HEK293 (cell line): ENCODE measurements around the gene PON1.

Experiments used
- CTCF ChIA-PET: fragments of 350-600 bp; formaldehyde crosslinking; extraction: SDS; loops from one replicate; lab custom pipeline; 2021; ENCODE audit warnings: antibody characterized with exemption; lab: Yijun Ruan, JAX
- POLR2A ChIA-PET: fragments of 300-600 bp; formaldehyde crosslinking; extraction: SDS; loops from one replicate; lab custom pipeline; 2020; ENCODE audit warnings: antibody characterized with exemption, inconsistent platforms; lab: Yijun Ruan, JAX
- H3K27ac ChIP-seq: fragments of 200-500 bp; sonication (Bioruptor generic); 2 replicates; pipeline ENCODE4 v1.5.1; 2014; ENCODE audit warnings: low read depth, low read length, control low read depth, inconsistent platforms; ENCODE audit errors: extremely low read depth
- H3K36me3 ChIP-seq, 2 experiments: fragments of 200-500 bp in 1 of 2; sonication (Bioruptor generic) in 1 of 2; 1 replicate in 1 of 2; 2 replicates in 1 of 2; pipeline ENCODE4 v1.5.1; 2014 to 2017; ENCODE audit warnings: inconsistent platforms in 2 of 2, low read length in 2 of 2; ENCODE audit not compliant: control insufficient read depth in 2 of 2, insufficient read depth in 1 of 2
- H3K4me1 ChIP-seq: fragments of 200-500 bp; sonication (Bioruptor generic); 2 replicates; pipeline ENCODE4 v1.5.1; 2014; ENCODE audit warnings: mild to moderate bottlenecking, low read length, inconsistent platforms; ENCODE audit not compliant: control insufficient read depth, insufficient read depth
- H3K4me3 ChIP-seq: 2 replicates; pipeline ENCODE4 v1.5.1; 2011; ENCODE audit warnings: low read depth, mild to moderate bottlenecking, control low read depth, low read length, moderate library complexity
- H3K9me3 ChIP-seq: fragments of 200-500 bp; sonication (Bioruptor generic); 2 replicates; pipeline ENCODE4 v1.5.1; 2014; ENCODE audit warnings: low read depth, low read length, inconsistent platforms; ENCODE audit not compliant: control insufficient read depth, insufficient read depth
- FEZF1 ChIP-seq: fragments of 450-650 bp; formaldehyde crosslinking; IDR thresholded peaks from 2 replicates; pipeline ENCODE4 v1.5.1; 2016; ENCODE audit warnings: missing biosample characterization, missing genetic modification characterization
- GLIS1 ChIP-seq: fragments of 450-650 bp; formaldehyde crosslinking; IDR thresholded peaks from 2 replicates; pipeline ENCODE4 v1.5.1; 2016; ENCODE audit warnings: missing biosample characterization, missing genetic modification characterization
- GLIS2 ChIP-seq: fragments of 450-650 bp; formaldehyde crosslinking; IDR thresholded peaks from 2 replicates; pipeline ENCODE4 v1.5.1; 2016; ENCODE audit warnings: missing biosample characterization, missing genetic modification characterization
- IKZF3 ChIP-seq: fragments of 450-650 bp; IDR thresholded peaks from 2 replicates; pipeline ENCODE4 v1.5.0; 2018; ENCODE audit warnings: missing biosample characterization, mild to moderate bottlenecking, missing genetic modification characterization, moderate library complexity
- KLF10 ChIP-seq: fragments of 450-650 bp; IDR thresholded peaks from 2 replicates; pipeline ENCODE4 v1.5.1; 2018; ENCODE audit warnings: missing biosample characterization, mild to moderate bottlenecking, missing genetic modification characterization
- OSR2 ChIP-seq: fragments of 450-650 bp; formaldehyde crosslinking; IDR thresholded peaks from 2 replicates; pipeline ENCODE4 v1.5.1; 2016; ENCODE audit warnings: missing biosample characterization, missing genetic modification characterization
- PRDM2 ChIP-seq: fragments of 450-650 bp; formaldehyde crosslinking; IDR thresholded peaks from 2 replicates; pipeline ENCODE4 v1.5.1; 2016; ENCODE audit warnings: missing biosample characterization, missing genetic modification characterization, borderline replicate concordance
- RBAK ChIP-seq: fragments of 450-650 bp; formaldehyde crosslinking; IDR thresholded peaks from 2 replicates; pipeline ENCODE4 v1.5.1; 2016; ENCODE audit warnings: missing biosample characterization, missing genetic modification characterization
- REST ChIP-seq: fragments of 450-650 bp; formaldehyde crosslinking; IDR thresholded peaks from 2 replicates; pipeline ENCODE4 v1.5.1; 2016; ENCODE audit warnings: missing biosample characterization, missing genetic modification characterization
- SETDB1 ChIP-seq: IDR thresholded peaks from one replicate; pipeline ENCODE4 v1.6.1; 2017; ENCODE audit warnings: mild to moderate bottlenecking, low read length, moderate library complexity, mixed read lengths; ENCODE audit not compliant: insufficient read length
- TRIM28 ChIP-seq: IDR thresholded peaks from 2 replicates; pipeline ENCODE4 v1.6.1; 2011; ENCODE audit warnings: low read length, control low read depth, borderline replicate concordance
- ZNF169 ChIP-seq: fragments of 450-650 bp; formaldehyde crosslinking; IDR thresholded peaks from 2 replicates; pipeline ENCODE4 v1.5.1; 2016; ENCODE audit warnings: missing biosample characterization, missing genetic modification characterization
- ZNF18 ChIP-seq: fragments of 450-650 bp; formaldehyde crosslinking; IDR thresholded peaks from 2 replicates; pipeline ENCODE4 v1.5.1; 2016; ENCODE audit warnings: missing biosample characterization, missing genetic modification characterization
- ZNF202 ChIP-seq: fragments of 450-650 bp; formaldehyde crosslinking; IDR thresholded peaks from 2 replicates; pipeline ENCODE4 v1.5.1; 2016; ENCODE audit warnings: missing biosample characterization, missing genetic modification characterization, borderline replicate concordance
- ZNF350 ChIP-seq: fragments of 450-650 bp; formaldehyde crosslinking; IDR thresholded peaks from 2 replicates; pipeline ENCODE4 v1.5.0; 2017; ENCODE audit warnings: missing biosample characterization, mild to moderate bottlenecking, missing genetic modification characterization
- ZNF394 ChIP-seq: fragments of 450-650 bp; formaldehyde crosslinking; IDR thresholded peaks from 2 replicates; pipeline ENCODE4 v1.5.1; 2016; ENCODE audit warnings: missing biosample characterization, missing genetic modification characterization, mild to moderate bottlenecking, moderate library complexity, borderline replicate concordance
- ZNF426 ChIP-seq: fragments of 450-650 bp; formaldehyde crosslinking; IDR thresholded peaks from 2 replicates; pipeline ENCODE4 v1.5.1; 2017; ENCODE audit warnings: missing biosample characterization, missing genetic modification characterization, mild to moderate bottlenecking, inconsistent platforms, moderate library complexity
- ZNF473 ChIP-seq: fragments of 450-650 bp; formaldehyde crosslinking; IDR thresholded peaks from 2 replicates; pipeline ENCODE4 v1.5.1; 2017; ENCODE audit warnings: missing biosample characterization, missing genetic modification characterization
- ZNF48 ChIP-seq: fragments of 450-650 bp; formaldehyde crosslinking; IDR thresholded peaks from 2 replicates; pipeline ENCODE4 v1.5.1; 2016; ENCODE audit warnings: missing biosample characterization, missing genetic modification characterization
- ZNF692 ChIP-seq: fragments of 450-650 bp; formaldehyde crosslinking; IDR thresholded peaks from 2 replicates; pipeline ENCODE4 v1.5.1; 2016; ENCODE audit warnings: missing biosample characterization, missing genetic modification characterization

Gene PON1

GRCh38 chr7:95321720-95322119, 2.6 kb downstream of the PON1 start:
- TF ChIP-seq IKZF3 (tag by site-specific recombination) (no peak), ZNF473 (tag by site-specific recombination) (no peak), TRIM28 (no peak), ZNF692 (tag by site-specific recombination) (no peak), ZNF48 (no peak), GLIS2 (tag by site-specific recombination) (no peak), ZNF394 (tag by site-specific recombination) (no peak), ZNF202 (tag by site-specific recombination) (no peak), ZNF426 (tag by site-specific recombination) (no peak), RBAK (tag by site-specific recombination) (no peak), ZNF350 (no peak), REST (no peak), ZNF169 (tag by site-specific recombination) (no peak)
- CTCF ChIA-PET = interaction anchor here (0.9 kb wide), 1 partner anchor 11 kb away, joined by 3 read pairs; no protein-coding TSS in a partner anchor
- Histone ChIP-seq H3K9me3 (no peaks in the 10 kb centered on the region), H3K4me1 (no peaks in the 10 kb centered on the region), H3K36me3 (no peaks in the 10 kb centered on the region), H3K4me3 (no peak overlapping the region), H3K27ac (no peak overlapping the region)
- POLR2A ChIA-PET = no interaction called here

- H3K4me3 ChIP-seq = no peak overlapping the region
- no peaks in the 10 kb centered on the region for H3K4me1 ChIP-seq
- CTCF ChIA-PET = no interaction called here
- H3K9me3 ChIP-seq = no peaks in the 10 kb centered on the region
- POLR2A ChIA-PET = no interaction called here
- no peak for TF ChIP-seq ZNF18 (tag by site-specific recombination)
- no peak for TF ChIP-seq KLF10 (tag by site-specific recombination)
- TF ChIP-seq, all 188 proteins: peak for 0
- Histone ChIP-seq H3K36me3 (no peaks in the 10 kb centered on the region), H3K27ac (no peak overlapping the region)
These were observed 3.7 kb downstream of the PON1 start for GRCh38 chr7:95320651-95321050.

- ChIA-PET POLR2A (no interaction called here), CTCF (no interaction called here)
- no peaks in the 10 kb centered on the region for H3K9me3 ChIP-seq
- H3K4me3 ChIP-seq = no peak overlapping the region
- no peaks in the 10 kb centered on the region for H3K4me1 ChIP-seq
- H3K27ac ChIP-seq = no peak overlapping the region
- no peaks in the 10 kb centered on the region for H3K36me3 ChIP-seq
- no peak for TF ChIP-seq PRDM2
- TF ChIP-seq SETDB1 = no peak
- TF ChIP-seq GLIS1 (tag by site-specific recombination) = no peak
- no peak for TF ChIP-seq OSR2
- TF ChIP-seq FEZF1 (tag by site-specific recombination) = no peak
These were observed 4.8 kb downstream of the PON1 start for GRCh38 chr7:95319570-95319969.
